Subcutaneous adipose tissue (tissue), 4 donors: ENCODE results near the gene NRARP. TPM values are rescaled to one million over a fixed set of nuclear protein-coding genes. Genes with fewer than 3 reads are reported as not detected.

Experiments used
- total RNA-seq, 4 donors: library from RNA; depleted of rRNA; stranded (reverse); fragments of >200 nt; gene quantifications; one replicate each; pipeline ENCODE4 v1.1.0, GENCODE V29; 2016
- TF ChIP-seq, protein P1 (sequence below): fragments of 450-650 bp; IDR thresholded peaks from one replicate; pipeline ENCODE4 v1.5.1; 2016; ENCODE audit warnings: low read depth, mild to moderate bottlenecking, control low read depth, antibody characterized with exemption, moderate library complexity

Gene NRARP
- total RNA-seq, 4 donors from 2014 or later, result 0.51 to 11.5 (median 2.9) TPM

DNA sequence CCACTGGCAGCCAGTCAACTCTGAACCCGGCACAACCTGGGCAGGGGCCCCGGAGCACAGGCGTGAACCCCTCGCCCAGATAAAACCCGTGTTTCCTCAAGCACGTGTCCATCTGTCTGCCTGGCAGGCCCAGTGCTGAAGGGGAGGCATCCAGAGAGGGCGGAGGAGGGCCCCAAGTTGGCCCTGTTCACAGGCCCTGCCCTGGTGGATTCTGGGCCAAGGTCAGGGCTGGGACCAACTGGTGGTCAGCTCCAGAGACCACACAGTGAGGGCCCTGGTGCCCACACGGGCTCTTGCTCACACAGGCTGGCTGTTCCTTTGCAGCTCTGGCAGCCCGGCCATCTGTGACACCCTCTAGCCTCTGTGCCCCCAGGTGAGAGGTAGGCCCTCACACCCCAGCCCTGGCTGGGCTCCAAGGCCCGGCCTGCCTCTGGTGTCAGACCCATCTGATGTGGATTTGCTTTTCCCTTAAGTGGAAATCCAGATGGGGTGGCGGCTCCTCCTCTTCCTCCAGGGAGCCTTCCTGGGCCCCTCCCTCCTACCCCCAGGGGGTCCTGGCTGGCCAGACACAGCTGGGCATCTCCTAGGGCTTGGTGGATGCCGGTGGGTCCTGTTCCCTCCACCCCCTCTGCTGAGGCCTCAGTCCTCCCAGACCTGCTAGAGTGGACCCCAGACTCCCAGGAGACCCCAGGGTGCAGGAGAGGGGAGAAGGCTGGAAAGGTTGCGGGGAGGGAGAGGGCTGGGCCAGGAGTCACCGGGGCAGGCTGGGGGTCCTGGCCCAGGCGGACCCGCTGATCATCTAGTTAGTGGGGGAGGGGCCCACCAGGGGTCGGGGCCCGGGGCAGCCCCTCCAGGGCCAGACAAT lies 51.5 kb downstream of the NRARP start:
- TF ChIP-seq, protein P1, sequence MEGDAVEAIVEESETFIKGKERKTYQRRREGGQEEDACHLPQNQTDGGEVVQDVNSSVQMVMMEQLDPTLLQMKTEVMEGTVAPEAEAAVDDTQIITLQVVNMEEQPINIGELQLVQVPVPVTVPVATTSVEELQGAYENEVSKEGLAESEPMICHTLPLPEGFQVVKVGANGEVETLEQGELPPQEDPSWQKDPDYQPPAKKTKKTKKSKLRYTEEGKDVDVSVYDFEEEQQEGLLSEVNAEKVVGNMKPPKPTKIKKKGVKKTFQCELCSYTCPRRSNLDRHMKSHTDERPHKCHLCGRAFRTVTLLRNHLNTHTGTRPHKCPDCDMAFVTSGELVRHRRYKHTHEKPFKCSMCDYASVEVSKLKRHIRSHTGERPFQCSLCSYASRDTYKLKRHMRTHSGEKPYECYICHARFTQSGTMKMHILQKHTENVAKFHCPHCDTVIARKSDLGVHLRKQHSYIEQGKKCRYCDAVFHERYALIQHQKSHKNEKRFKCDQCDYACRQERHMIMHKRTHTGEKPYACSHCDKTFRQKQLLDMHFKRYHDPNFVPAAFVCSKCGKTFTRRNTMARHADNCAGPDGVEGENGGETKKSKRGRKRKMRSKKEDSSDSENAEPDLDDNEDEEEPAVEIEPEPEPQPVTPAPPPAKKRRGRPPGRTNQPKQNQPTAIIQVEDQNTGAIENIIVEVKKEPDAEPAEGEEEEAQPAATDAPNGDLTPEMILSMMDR, result no peak

Other genes with a start within 250 kb of the NRARP start
- not detected for gene ENTPD2, start 248.2 kb downstream of the NRARP start, total RNA-seq
- under 1 TPM in 3 of 4 donors, not detected in 1; 0.19 to 0.66 (median 0.51) TPM for gene SAPCD2, start 231.7 kb downstream of the NRARP start, total RNA-seq
- gene UAP1L1, start 224.8 kb downstream of the NRARP start, total RNA-seq, result 10 to 100 TPM in 3 of 4 donors, 1 to 10 TPM in 1; 6.7 to 14.8 (median 11.2) TPM
- 10 to 100 TPM; 19.1 to 61.9 (median 47.8) TPM for gene MAN1B1, start 215.3 kb downstream of the NRARP start, total RNA-seq
- gene DPP7, start 187.5 kb downstream of the NRARP start, total RNA-seq, result 100 to 1,000 TPM in 3 of 4 donors, 10 to 100 TPM in 1; 57.4 to 135 (median 117) TPM
- not detected for gene GRIN1, start 163.1 kb downstream of the NRARP start, total RNA-seq
- gene LRRC26, start 132.2 kb downstream of the NRARP start, total RNA-seq, result not detected
- gene TMEM210, start 130.2 kb downstream of the NRARP start, total RNA-seq, result not detected
- 10 to 100 TPM; 11.6 to 53.1 (median 22.6) TPM for gene ANAPC2, start 113.7 kb downstream of the NRARP start, total RNA-seq
- 10 to 100 TPM; 26.7 to 69.3 (median 55.8) TPM for gene SSNA1, start 113.6 kb downstream of the NRARP start, total RNA-seq
- gene TPRN, start 101.5 kb downstream of the NRARP start, total RNA-seq, result 10 to 100 TPM in 1 of 4 donors, 1 to 10 TPM in 3; 1.8 to 10.5 (median 4.9) TPM
- 10 to 100 TPM; 19.9 to 29.7 (median 22.7) TPM for gene TMEM203, start 96.6 kb downstream of the NRARP start, total RNA-seq
- gene NDOR1, start 96.6 kb downstream of the NRARP start, total RNA-seq, result 1 to 10 TPM; 2.6 to 6.2 (median 3.7) TPM
- 1 to 10 TPM in 2 of 4 donors, under 1 TPM in 1, not detected in 1; 0.88 to 2.4 (median 1.9) TPM for gene RNF208, start 80.0 kb downstream of the NRARP start, total RNA-seq
- under 1 TPM in 1 of 4 donors, not detected in 3; 0.34 TPM for gene CYSRT1, start 77.1 kb downstream of the NRARP start, total RNA-seq
- not detected for gene RNF224, start 74.8 kb downstream of the NRARP start, total RNA-seq
- gene SLC34A3, start 71.4 kb downstream of the NRARP start, total RNA-seq, result not detected
- 100 to 1,000 TPM in 2 of 4 donors, 10 to 100 TPM in 2; 92.0 to 213 (median 150) TPM for gene TUBB4B, start 61.0 kb downstream of the NRARP start, total RNA-seq
- not detected for gene STPG3, start 51.0 kb downstream of the NRARP start, total RNA-seq
- 10 to 100 TPM; 19.4 to 37.0 (median 30.8) TPM for gene NELFB, start 46.9 kb downstream of the NRARP start, total RNA-seq
- 1 to 10 TPM; 3.3 to 9.0 (median 6.6) TPM for gene TOR4A, start 24.5 kb downstream of the NRARP start, total RNA-seq
- gene EXD3, start 120.9 kb upstream of the NRARP start, total RNA-seq, result 10 to 100 TPM in 2 of 4 donors, 1 to 10 TPM in 2; 7.5 to 44.6 (median 10.5) TPM
- gene NOXA1, start 121.1 kb upstream of the NRARP start, total RNA-seq, result 1 to 10 TPM; 1.4 to 5.3 (median 2.4) TPM
- not detected for gene ENTPD8, start 139.1 kb upstream of the NRARP start, total RNA-seq
- 10 to 100 TPM; 17.7 to 37.5 (median 25.2) TPM for gene NSMF, start 157.1 kb upstream of the NRARP start, total RNA-seq
- 10 to 100 TPM; 13.0 to 34.3 (median 29.2) TPM for gene PNPLA7, start 248.1 kb upstream of the NRARP start, total RNA-seq
- 100 to 1,000 TPM in 1 of 4 donors, 10 to 100 TPM in 3; 55.3 to 152 (median 64.7) TPM for gene MRPL41, start 249.6 kb upstream of the NRARP start, total RNA-seq